Right atrium auricular region (tissue), 2 donors: Measurements from ENCODE around the gene TBR1. TPM values are rescaled to one million over a fixed set of nuclear protein-coding genes. Genes with fewer than 3 reads are reported as not detected.

Experiments used
- DNase-seq: peaks from one replicate; pipeline ENCODE4 v3.0.0-alpha.2; 2019; ENCODE audit warnings: low spot score
- H3K27ac ChIP-seq, 2 donors: fragments of 200-600 bp; sonication (generic); 1 replicate in 1 of 2; 2 replicates in 1 of 2; pipeline ENCODE4 v1.5.1; 2016 to 2019
- H3K27me3 ChIP-seq, 2 donors: fragments of 200-600 bp; sonication (generic); one replicate each; pipeline versions ENCODE4 v1.5.1 to v1.6.0; 2017 to 2019
- H3K36me3 ChIP-seq: fragments of 200-600 bp; sonication (generic); one replicate; pipeline ENCODE4 v1.5.1; 2016
- H3K4me1 ChIP-seq, 2 donors: fragments of 200-600 bp; sonication (generic); one replicate each; pipeline versions ENCODE4 v1.5.1 to v1.6.0; 2017 to 2019
- H3K4me3 ChIP-seq, 2 donors: fragments of 200-600 bp; sonication (generic); 1 replicate in 1 of 2; 2 replicates in 1 of 2; pipeline ENCODE4 v1.5.1; 2017 to 2019; ENCODE audit warnings: mild to moderate bottlenecking in 1 of 2, moderate library complexity in 1 of 2
- H3K9me3 ChIP-seq, 2 donors: fragments of 200-600 bp; sonication (generic); one replicate each; pipeline ENCODE4 v1.5.1; 2019
- CTCF ChIP-seq, 2 donors: fragments of 200-600 bp; sonication (generic); IDR thresholded peaks; one replicate each; pipeline ENCODE4 v1.5.1; 2019; ENCODE audit warnings: antibody characterized with exemption in 2 of 2
- total RNA-seq, 2 donors: library from RNA; depleted of rRNA; stranded (reverse); fragments of >200 nt; gene quantifications; one replicate each; pipeline ENCODE4 v1.1.0, GENCODE V29; 2016

TBR1 gene
- total RNA-seq, 2 donors from 2014 or later: not detected

GRCh38 chr2:161430386-161430785, 14.3 kb downstream of the TBR1 start:
- no peak for TF ChIP-seq CTCF (IDR thresholded peaks at IDR 0.05)
- no peak overlapping the region for H3K4me3 ChIP-seq
- H3K9me3 ChIP-seq: peaks cover 0 to 9% of the 10 kb centered on the region in 2 donors
- DNase-seq: no peak
- H3K36me3 ChIP-seq: no peaks in the 10 kb centered on the region
- no peak overlapping the region for H3K27ac ChIP-seq
- H3K27me3 ChIP-seq: peaks cover 23 to 29% of the 10 kb centered on the region in 2 donors
- peaks cover 0 to 14% of the 10 kb centered on the region in 2 donors for H3K4me1 ChIP-seq

- Histone ChIP-seq H3K4me3 (no peak overlapping the region), H3K9me3 (peaks cover 0 to 17% of the 10 kb centered on the region in 2 donors), H3K4me1 (peaks cover 0 to 8% of the 10 kb centered on the region in 2 donors), H3K27ac (no peak overlapping the region), H3K36me3 (no peaks in the 10 kb centered on the region), H3K27me3 (peaks cover 12% of the 10 kb centered on the region in 2 donors)
- no peak for TF ChIP-seq CTCF (IDR thresholded peaks at IDR 0.05)
- DNase-seq: no peak
Measured at GRCh38 chr2:161432107-161432506, 16.0 kb downstream of the TBR1 start.

GRCh38 chr2:161434118-161434517, 18.0 kb downstream of the TBR1 start:
- H3K27ac ChIP-seq: no peak overlapping the region
- no peak for DNase-seq
- no peak overlapping the region for H3K4me3 ChIP-seq
- peaks cover 0 to 17% of the 10 kb centered on the region in 2 donors for H3K9me3 ChIP-seq
- H3K27me3 ChIP-seq: no peaks in the 10 kb centered on the region
- no peaks in the 10 kb centered on the region for H3K36me3 ChIP-seq
- TF ChIP-seq CTCF (IDR thresholded peaks at IDR 0.05): no peak
- no peaks in the 10 kb centered on the region for H3K4me1 ChIP-seq

- no peak for TF ChIP-seq CTCF (IDR thresholded peaks at IDR 0.05)
- H3K27ac ChIP-seq: no peak overlapping the region
- no peak overlapping the region for H3K4me3 ChIP-seq
- H3K36me3 ChIP-seq: no peaks in the 10 kb centered on the region
- H3K9me3 ChIP-seq: peaks cover 0 to 17% of the 10 kb centered on the region in 2 donors
- no peaks in the 10 kb centered on the region for H3K27me3 ChIP-seq
- no peaks in the 10 kb centered on the region for H3K4me1 ChIP-seq
- DNase-seq: no peak
Measured at GRCh38 chr2:161436411-161436810, 20.3 kb downstream of the TBR1 start.

GRCh38 chr2:161438598-161438997, 22.5 kb downstream of the TBR1 start:
- Histone ChIP-seq H3K4me1 (no peaks in the 10 kb centered on the region), H3K4me3 (no peak overlapping the region), H3K27me3 (no peaks in the 10 kb centered on the region), H3K9me3 (peaks cover 0 to 17% of the 10 kb centered on the region in 2 donors), H3K27ac (no peak overlapping the region), H3K36me3 (no peaks in the 10 kb centered on the region)
- no peak for DNase-seq
- no peak for TF ChIP-seq CTCF (IDR thresholded peaks at IDR 0.05)

- Histone ChIP-seq H3K4me1 (no peaks in the 10 kb centered on the region), H3K27ac (no peak overlapping the region), H3K36me3 (no peaks in the 10 kb centered on the region), H3K9me3 (no peaks in the 10 kb centered on the region), H3K4me3 (no peak overlapping the region), H3K27me3 (no peaks in the 10 kb centered on the region)
- no peak for DNase-seq
- TF ChIP-seq CTCF (IDR thresholded peaks at IDR 0.05): no peak
Measured at GRCh38 chr2:161445097-161445496, 29.0 kb downstream of the TBR1 start.
